GM06990 (cell line): ENCODE measurements around the gene DNMT1.

Source experiments
- DNase-seq: peaks from one replicate; pipeline ENCODE4 v3.0.0-alpha.2; 2011; ENCODE audit not compliant: insufficient read length; ENCODE audit errors: extremely low read depth
- H3K27me3 ChIP-seq: replicated peaks from 2 replicates; pipeline ENCODE4 v1.6.0; 2011; ENCODE audit warnings: low read length; ENCODE audit not compliant: control insufficient read depth, insufficient read depth
- H3K36me3 ChIP-seq: 2 replicates; pipeline ENCODE4 v1.5.1; 2011; ENCODE audit warnings: low read length; ENCODE audit not compliant: control insufficient read depth, insufficient read depth
- H3K4me3 ChIP-seq: replicated peaks from 2 replicates; pipeline ENCODE4 v1.5.1; 2011; ENCODE audit warnings: low read depth, mild to moderate bottlenecking, control low read depth, low read length
- CTCF ChIP-seq: IDR thresholded peaks from 2 replicates; pipeline ENCODE4 v1.5.1; 2011; ENCODE audit warnings: low read length, control low read depth, mild to moderate bottlenecking, inconsistent platforms; ENCODE audit not compliant: insufficient read depth, poor library complexity, severe bottlenecking

DNMT1 gene

DNA sequence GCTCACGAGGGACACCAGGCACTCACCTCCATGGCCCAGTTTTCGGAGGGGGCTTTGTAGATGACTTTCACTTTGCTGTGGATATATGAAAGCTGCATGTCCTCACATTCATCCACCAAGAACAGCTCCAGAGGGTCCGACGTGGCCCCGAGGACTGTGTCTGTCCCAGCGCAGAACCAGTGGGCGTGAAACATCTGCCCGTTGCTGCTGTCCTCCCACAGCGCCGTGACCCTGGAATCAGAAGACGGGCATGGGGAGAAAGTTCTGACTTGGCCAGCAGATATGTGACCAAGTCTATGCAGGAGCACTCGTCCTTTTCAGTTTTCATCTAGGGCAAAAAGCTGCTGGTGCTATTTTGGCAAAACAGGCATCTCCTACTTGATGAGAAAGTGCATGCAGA lies 45.3 kb downstream of the DNMT1 start:
- DNase-seq, result no peak
- Histone ChIP-seq H3K27me3 (no peaks in the 10 kb centered on the region), H3K4me3 (no peak overlapping the region), H3K36me3 (peaks cover 51% of the 10 kb centered on the region)
- no peak for TF ChIP-seq CTCF

GRCh38 chr19:10146142-10146541 lies 48.6 kb downstream of the DNMT1 start:
- no peaks in the 10 kb centered on the region for H3K27me3 ChIP-seq
- no peak for DNase-seq
- TF ChIP-seq CTCF, result no peak
- H3K36me3 ChIP-seq, result peaks cover 63% of the 10 kb centered on the region
- no peak overlapping the region for H3K4me3 ChIP-seq

- H3K4me3 ChIP-seq, result no peak overlapping the region
- no peak for TF ChIP-seq CTCF
- H3K27me3 ChIP-seq, result no peaks in the 10 kb centered on the region
- DNase-seq, result no peak
- peaks cover 62% of the 10 kb centered on the region for H3K36me3 ChIP-seq
Measured at GRCh38 chr19:10145031-10145430, 49.7 kb downstream of the DNMT1 start.

DNA sequence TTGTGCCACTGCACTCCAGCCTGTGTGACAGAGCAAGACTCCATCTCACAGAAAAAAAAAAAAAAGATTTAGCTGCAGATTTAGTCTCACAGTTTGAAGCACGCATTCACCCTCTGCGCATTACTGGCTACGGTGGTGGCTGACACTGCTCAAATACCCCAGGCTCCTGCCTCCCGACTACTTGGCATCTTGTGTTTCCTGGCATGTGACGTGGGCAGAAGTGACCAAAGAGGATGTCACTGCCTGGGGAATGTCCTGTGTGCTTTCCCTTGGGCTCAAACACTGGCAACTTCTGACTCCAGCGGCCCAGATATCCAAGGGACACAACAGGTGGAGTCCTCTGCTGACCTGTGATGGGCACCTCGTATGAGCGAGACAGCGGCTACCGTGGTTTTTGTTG lies 50.4 kb downstream of the DNMT1 start:
- TF ChIP-seq CTCF, result no peak
- no peaks in the 10 kb centered on the region for H3K27me3 ChIP-seq
- no peak for DNase-seq
- no peak overlapping the region for H3K4me3 ChIP-seq
- peaks cover 68% of the 10 kb centered on the region for H3K36me3 ChIP-seq

DNA sequence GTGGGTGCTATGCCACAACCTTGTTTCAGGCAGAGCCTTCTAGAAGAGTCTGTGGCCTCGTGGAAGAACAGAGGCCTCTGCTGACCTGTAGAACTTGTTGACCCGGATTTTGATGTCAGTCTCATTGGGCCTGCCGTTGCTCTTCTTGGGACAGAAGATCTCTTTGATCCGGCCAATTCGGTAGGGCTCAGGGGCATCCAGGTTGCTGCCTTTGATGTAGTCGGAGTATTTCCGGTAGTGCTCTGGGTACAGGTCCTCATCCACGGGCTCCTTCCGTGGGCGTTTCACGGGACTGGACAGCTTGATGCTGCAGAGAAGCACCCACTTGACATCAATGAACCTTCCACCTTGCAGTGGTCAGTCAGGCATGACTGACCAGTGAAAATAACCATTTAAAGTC lies 51.1 kb downstream of the DNMT1 start:
- peaks cover 72% of the 10 kb centered on the region for H3K36me3 ChIP-seq
- H3K27me3 ChIP-seq, result no peaks in the 10 kb centered on the region
- no peak overlapping the region for H3K4me3 ChIP-seq
- TF ChIP-seq CTCF, result no peak
- no peak for DNase-seq

DNA sequence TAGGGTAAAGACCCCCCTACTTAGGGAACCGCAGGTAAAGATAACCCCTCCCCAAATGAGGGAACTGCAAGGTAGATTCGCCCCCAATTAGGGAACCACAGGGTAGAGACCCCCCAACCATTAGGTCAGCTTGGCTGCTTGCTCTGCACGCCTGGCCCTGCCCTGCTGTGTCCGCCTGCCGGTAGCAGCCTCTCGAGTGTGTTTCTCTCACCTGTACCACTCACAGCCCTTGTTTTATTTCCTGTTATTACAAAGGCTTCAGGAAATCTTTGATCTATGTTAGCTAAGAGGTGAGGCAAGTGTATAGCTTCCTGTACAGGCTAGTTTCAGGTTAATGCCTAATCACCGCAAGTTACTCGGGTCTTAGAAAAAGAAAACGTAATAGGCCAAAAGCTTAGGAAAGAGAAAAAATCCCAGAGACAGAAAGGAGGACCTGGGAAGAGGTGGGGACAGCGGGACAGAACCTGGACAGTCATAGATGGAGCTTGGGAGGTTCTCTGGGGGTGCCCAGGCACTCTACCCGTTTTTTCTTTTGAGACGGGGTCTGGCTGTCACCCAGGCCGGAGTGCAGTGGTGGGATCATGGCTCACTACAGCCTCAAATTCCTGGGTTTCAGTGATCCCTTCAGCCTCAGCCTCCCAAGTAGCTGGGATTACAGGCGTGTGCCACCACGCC lies 51.9 kb downstream of the DNMT1 start:
- H3K36me3 ChIP-seq, result peaks cover 74% of the 10 kb centered on the region
- DNase-seq, result no peak
- no peak for TF ChIP-seq CTCF
- H3K27me3 ChIP-seq, result no peaks in the 10 kb centered on the region
- H3K4me3 ChIP-seq, result no peak overlapping the region
